ENCODE measurements around the gene SLC4A5.
"Not testable (repeated sequence)": the region's sequence is repeated elsewhere in the genome, so short reads cannot be mapped to it uniquely, and the experiment has no call there.

Gene SLC4A5

DNA sequence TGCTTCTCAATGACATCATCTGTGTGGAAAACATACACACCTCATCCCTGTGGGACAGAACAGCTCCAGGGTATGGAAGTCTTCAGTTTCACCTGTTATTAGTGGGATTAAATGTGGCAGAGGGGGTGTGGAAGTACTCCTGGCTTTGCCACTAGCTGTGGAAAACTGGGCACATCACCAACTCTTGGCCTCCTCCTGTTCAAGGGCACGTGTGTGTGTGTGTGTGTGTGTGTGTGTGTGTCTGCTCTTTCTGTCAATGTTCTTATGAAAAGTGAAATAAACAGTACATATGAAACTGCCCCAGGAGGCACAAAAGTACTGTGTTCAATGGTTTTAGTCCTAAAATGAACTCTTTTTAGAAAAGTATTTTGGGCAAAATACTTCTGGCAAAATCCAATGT lies 78.9 kb downstream of the SLC4A5 start:
- no peak for DNase-seq (ENCODE audit: low read depth)

DNA sequence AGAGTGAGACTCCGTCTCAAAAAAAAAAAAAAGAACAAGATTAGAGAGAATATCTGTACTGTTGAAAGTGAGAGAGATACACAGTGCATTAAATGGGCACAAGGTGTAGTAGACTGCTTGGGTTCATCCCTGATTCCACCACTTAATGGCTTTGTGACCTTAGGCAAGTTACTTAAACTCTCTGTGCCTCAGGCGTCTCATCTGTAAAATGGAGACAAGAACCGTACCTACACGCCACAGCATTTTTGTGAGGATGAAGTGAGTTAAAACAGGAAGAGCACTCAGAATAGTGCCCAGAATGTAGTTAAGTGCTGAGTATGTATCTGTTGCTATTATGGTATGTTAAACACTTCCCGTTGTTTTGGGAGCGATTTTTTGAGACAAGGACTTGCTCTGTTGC lies 80.5 kb downstream of the SLC4A5 start:
- DNase-seq (ENCODE audit: low read depth), result no peak

DNA sequence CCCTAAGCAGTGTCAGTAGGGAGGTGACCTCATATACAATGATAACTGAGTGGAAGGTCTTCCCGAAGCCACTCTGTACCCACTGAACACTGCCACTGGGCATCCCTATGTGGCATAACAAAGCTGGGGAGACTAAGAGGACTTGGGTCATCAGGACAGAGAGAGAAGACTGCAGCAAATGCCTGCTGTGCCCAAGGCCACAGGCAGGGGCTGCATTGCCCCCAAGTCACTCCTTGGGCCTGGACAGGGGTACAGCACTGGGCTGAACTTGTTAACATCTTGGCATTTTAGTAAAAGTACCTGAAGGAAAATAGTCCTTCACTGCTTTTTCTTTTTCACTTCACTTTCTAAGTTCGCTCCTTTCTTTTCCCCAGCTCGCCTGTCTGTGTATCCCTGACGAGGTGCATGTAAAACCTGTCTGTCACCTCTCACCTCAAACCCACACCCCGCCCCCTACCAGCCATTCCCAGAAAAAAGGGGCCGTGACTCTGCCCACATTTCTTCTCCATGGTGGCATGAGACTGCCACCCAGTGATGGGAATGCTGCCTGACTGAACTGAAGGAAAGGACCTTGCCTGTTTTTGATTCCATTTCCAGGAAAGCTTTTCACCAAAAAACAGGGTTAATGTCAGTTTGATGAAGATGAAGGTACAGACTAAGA lies 81.9 kb downstream of the SLC4A5 start:
- DNase-seq (ENCODE audit: low read depth), result no peak

DNA sequence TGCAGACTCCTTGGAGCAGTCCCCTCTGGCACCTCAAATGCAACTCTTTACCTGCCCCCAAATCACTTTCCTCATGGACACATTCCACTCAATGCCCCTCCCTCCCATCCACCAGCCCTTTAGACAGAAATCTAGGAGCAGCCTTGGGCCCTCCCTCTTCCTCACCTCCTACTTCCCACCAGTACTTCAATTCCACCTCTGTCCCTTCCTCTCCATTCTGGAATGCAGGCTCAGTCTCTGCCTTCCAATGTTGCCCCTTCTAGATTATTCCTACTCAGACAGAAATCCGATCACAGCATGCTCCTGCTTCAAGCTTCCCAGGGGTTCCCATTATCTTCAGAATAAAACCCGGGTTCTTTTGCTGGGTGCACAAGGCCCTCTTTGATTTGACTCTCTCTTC lies 82.7 kb downstream of the SLC4A5 start:
- no peak for DNase-seq (ENCODE audit: low read depth)

DNA sequence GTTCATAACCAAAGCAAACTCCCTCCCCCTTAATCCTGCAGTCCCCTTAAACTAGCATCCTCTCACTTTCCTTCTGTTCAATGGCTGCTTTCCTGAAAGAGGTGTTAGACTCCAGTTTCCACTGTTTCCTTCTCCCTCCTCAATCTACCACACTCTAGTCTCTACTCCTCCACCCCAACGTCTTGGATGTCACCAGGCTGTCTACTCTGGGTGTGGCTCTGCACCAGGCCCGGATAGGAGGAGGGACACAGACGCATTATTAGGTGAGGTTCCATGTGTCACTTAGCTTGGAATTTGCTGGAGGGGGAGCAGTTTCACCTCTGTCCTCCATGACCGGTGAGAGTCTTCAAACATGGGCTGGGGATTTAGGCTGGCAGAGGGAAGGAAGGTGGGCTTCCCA lies 83.5 kb downstream of the SLC4A5 start:
- DNase-seq (ENCODE audit: low read depth), result no peak

DNA sequence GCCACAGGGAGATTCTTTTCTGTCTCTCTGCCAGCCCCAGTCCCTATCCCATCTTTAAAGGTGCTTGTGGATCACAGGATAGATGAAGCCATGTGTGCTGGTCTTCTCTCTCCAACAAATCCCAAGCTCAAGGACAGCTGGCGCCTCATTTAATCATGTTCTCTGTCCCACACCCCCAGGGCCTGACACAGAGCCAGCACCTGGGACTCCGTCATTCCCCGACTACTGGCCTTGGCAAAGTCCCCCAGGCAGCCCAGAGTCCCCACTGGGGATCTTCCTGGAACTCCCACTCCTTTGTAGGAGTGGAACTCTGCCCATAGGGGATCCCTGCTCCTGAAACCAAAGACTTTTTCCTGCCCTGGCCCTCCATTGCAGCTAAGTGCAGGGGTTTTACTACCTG lies 84.0 kb downstream of the SLC4A5 start:
- no peak for DNase-seq (ENCODE audit: low read depth)

DNA sequence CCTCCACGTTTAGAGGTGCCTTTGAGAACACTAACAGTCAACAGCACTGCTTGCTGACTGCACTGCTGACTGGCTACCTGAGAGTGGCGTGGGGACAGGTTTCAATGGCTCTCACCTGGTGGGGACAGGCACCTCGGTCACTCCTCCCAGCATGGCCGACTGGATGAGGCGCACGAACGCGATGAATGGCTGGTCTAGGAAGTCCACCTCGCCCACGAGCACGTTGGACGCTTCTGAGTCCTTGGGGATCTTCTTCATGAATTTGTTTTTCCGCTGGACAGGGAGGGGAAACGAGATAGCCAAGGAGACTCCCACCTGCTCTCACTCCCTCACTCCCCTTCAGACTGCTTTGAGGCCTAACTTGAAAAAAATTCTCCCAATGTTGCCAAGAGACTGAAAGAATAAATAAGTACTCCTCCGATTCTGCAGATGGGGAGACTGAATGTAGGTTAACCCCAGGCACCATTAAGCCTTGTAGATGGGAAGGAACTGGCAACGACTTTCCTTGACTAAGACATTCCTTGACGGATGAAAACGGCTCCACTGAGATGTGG lies 87.5 kb downstream of the SLC4A5 start:
- no peak for DNase-seq (ENCODE audit: low read depth)

DNA sequence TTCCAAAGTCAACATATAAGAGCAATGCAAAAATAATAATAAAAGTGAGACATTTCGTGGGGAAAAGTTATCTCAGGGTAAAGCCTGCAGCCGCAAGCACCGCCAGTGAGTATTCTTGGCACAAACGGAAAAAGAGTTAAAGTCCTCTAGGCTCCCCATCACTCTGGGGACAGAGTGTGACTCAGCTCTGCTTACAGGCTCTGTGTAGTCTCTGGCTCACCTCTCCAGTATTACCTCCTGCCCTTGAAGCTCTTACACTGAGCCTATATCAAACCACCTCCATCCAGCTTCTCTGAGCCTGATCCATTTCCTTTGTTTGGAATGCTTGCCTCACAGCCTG lies 89.3 kb downstream of the SLC4A5 start:
- DNase-seq (ENCODE audit: low read depth), result no peak

DNA sequence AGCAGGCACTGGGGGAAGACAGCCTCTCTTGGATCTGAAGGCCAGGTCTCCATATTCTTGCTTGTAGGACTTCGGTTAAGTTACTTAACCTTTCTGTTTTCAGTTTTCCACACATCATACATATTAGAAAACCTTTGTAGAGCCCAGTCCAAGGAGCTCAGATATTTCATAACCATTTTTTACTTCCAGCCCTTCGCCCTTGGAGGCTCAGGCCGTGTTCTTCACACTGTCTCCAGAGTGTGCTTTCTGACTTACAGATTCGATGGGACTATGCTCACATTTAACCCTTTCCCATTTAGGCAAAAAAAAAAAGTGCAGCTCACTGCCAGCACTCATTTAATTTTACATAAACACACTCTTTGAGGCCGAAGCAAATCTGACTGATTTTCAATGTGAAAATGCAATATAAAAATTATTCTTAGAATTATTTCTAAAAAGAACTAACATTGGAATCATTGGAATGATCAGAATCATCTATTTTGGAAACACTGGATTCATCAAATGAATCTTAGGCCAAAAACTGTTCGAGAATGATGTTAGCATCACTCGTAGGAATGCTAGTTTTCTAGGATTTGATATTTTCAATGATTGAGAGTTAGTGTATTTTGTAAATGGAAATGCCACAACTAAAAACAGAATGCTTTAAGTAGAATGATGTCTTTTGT lies 89.8 kb downstream of the SLC4A5 start:
- no peak for DNase-seq (ENCODE audit: low read depth)

DNA sequence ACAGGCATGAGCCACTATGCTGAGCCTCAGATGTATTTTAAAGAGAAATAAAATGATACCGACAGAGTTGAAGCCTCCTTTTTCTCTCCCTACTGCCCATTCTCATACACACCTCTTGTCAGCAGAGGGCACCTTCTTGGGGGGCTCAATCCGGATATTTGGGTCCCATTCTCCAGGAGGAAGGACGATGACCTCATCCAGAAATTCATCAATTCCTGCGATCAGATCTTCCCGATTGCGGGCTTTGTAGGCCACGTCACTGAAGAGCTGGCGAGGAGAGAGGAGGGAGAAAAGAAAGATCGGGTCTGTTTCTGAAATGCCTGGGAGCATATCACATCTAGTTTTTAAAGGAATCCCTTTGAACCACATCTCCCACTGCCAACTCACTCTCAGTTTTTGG lies 90.4 kb downstream of the SLC4A5 start:
- no peak for DNase-seq (ENCODE audit: low read depth)

DNA sequence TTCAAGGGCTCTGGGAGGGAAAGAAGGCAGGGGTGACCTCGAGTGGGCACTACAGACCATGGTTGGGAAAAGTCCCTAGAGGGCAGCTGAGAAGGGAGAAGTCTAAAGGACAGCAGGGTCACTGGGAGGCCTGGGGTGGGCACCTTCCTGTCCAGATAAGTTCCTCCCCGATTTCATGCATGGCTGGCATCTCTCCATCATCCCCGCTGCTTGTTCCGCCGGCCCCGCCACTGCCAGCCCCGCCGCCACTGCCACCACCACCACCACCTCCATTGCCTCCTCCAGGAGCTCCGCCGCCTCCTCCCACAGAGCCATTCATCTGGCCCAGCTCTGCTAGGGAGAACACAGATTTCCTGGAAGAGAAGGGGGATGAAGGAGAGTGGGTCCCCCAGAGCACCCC lies 91.2 kb downstream of the SLC4A5 start:
- DNase-seq (ENCODE audit: low read depth), result no peak

DNA sequence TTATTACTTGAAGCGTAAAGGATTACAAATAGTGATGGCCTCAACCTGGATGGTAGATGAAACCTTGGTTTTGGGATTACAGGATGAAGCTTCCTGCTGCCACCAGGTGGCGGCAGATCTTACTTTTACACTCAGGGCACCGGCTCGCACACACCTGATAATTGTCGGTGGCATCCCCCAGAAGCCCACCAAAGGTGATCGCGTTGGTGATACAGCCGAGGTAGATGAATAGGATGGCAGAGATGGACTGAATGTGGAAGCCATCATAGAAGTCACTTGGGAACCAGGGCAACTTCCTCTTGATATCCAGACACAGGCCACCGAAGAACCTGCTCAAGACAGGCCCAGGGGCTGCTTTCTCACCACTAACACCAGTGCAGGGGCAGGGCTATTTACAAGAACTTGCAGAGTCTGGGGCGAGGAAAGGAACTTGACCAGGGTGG lies 93.0 kb downstream of the SLC4A5 start:
- DNase-seq (ENCODE audit: low read depth), result peak; percentile 26

DNA sequence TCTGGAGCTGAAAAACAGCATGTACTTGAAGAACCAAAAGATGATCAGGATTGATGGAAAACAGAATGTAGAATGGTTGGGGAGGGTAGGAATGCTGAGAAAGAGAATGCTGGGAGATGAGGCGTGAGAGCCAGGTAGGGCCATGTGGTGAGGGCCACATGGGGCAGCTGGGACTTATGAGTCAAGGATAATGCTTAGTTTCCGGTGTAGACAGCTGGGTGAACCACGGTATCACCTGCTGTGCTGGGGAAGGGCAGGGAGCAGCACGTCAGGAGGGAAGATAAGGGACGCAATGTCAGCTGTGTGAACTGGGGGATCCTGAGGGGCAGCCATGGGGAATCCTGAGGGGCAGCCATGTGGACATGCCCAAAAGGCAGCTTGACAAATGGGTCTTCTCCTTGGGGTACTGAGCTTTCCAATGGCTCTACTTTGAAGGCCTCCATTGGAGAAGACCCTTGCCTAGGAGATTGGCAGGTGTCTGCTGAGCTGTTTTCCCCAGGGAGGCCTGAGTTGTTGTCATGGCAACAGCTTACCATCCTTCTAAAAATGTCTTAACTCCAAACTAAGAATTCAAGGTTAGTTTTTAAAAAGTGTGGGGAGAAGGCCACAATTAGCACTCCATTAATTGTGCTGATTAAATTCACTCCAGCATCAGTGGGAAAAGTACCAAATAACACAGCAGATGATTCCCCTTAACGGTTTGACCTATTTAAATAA lies 93.7 kb downstream of the SLC4A5 start:
- no peak for DNase-seq (ENCODE audit: low read depth)

DNA sequence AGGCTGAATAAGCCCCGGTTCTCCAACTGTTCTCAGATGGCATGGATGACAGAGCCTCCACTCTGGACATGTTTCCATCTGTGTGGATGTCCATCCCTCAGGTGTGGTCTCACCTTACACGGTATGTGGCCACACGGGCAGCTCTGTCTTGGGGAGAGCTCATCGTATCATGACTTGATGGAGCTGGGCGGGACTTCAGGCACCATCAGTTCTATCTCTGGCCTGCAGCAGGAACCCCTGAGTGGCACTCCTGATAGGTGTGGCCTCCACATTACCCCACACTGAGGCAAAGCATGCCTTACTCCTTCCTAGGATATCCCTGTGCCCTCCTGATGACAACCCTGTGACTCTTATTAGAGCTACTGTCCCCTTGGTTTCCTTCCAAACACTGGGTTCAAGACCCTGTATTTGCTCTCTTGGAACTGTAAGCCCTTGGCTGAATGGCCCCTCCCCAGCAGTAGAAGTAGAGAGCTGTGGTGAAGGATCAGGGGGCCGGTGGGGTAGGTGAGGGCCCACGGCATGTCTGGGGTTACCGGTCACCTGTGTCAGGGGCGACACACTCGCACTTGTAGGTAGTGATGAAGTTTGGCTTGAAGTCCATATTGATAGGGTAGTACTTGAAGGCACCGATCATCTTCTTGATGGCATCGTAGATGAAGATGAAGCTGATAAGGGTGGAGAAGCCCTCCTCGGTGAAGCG lies 96.6 kb downstream of the SLC4A5 start:
- DNase-seq (ENCODE audit: low read depth), result no peak

DNA sequence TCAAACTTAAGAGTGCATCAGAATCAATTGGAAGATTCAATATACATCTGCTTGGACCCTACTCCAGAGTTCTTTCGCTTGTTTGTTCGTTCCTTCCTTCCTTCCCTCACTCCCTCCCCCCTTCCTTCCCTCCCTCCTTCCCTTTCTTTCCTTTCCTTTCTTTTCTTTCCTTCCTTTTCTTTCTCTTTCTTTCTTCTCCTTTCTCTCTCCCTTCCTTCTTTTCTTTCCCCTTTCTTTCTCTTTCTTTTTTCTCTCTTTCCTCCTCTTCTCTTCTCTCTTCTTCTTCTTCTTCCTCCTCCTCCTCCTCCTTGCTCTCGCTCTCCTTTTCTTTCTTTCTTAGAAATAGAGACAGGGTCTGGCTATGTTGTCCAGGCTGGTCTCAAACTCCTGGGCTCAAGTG lies 98.9 kb downstream of the SLC4A5 start:
- no peak for DNase-seq (ENCODE audit: low read depth)

DNA sequence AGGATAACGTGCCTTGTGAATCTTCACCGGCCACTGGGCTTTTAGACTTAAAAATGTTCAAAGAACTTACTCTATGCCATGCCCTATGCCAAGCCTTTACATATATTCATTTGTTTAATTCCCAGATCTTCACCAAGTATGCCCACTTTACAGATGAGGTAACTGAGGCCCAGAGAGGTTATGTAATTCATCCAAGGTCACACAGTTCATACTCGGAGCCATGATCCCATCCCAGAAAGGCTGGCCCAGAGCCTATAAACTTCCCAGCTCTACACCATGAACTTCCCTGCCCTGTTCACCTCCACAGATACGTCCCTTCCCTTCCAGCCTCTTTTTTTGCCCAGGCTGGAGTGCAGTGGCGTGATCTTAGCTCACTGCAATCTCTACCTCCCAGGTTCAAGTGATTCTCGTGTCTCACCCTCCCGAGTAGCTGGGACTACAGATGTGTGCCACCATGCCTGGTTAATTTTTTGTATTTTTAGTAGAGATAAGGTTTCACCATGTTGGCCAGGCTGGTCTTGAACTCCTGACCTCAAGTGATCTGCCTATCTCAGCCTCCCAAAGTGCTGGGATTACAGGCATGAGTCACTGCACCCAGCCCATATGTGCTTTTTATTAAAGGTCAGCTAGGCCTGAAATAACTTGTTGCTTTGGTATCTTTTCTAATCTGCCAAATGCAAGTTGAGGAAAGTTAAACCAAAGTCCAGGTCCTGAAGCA lies 100.7 kb downstream of the SLC4A5 start:
- DNase-seq (ENCODE audit: low read depth), result no peak

DNA sequence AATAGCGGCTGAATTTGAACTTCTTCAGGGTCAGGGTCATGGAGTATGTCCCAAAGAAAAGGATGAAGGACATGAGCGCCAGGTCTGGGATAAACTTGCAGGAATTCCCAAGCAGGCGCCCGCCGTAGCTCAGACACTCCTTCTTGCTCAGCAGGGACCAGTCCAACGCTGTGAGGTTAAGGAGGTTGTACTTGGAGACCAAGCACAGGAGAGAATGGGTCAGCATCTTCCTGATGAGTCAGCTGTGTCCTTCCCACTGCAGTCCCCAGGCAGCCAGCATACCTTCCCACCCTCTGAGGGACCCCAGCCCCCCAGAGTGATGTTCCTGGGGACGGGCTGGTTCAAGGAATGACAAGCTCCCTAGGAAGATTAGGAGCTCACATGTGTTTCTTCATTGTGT lies 103.9 kb downstream of the SLC4A5 start:
- no peak for DNase-seq (ENCODE audit: low read depth)

DNA sequence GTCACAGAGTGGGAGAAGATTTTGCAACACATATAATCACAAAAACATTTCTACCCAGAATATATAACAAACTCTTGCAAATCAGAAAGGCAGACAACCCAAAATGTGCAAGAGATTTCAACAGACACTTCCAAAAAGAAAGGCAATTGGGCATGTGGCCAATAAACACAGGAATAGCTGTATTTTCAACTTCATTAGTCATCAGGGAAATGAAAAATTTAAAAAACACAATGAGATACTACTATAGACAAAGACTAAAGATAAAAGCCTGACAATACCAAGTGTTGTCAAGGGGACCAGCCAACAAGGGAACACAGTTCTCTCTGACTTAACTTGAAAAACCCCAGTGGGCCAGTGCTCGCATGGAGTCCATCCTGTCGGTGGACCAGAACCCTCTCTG lies 104.3 kb downstream of the SLC4A5 start:
- DNase-seq (ENCODE audit: low read depth), result no peak

DNA sequence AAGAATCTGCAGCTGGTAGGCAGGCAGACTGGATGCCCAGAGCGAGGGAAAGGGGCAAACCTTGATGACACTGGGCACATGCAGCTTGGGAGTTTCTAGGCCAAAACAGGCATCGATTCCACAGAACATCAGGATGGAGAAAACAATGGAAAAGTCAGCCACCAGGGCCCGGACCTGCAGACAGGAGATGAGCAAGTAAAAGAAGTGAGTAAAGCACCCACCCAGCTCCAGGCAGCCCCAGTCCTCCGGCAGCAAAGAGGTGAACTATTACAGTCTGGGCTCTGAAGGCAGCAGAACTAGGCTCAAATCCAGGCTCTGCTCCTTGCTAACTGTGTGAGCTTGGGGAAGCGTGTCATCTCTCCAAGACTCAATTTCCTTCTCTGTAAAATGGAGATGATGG lies 108.2 kb downstream of the SLC4A5 start:
- no peak for DNase-seq (ENCODE audit: low read depth)

DNA sequence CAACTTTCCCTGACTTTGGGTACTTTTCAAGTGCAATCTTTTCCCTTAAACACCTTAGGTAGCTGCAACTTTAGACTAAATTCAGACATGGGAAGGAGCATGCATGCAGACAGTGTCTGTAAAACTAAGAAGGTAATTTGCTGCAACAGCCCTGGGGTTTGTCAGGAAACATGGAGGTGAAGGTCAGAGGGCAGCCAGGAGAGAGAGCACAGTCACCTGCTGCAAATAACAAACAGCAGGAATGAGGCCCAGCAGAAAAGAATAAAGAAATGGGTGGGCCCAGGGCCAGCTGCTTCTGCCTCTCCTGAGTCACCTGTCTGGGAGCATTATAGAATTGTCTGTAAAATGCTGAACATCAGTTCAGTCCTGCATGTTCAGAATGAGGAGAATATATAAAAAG lies 109.6 kb downstream of the SLC4A5 start:
- no peak for DNase-seq (ENCODE audit: low read depth)

DNA sequence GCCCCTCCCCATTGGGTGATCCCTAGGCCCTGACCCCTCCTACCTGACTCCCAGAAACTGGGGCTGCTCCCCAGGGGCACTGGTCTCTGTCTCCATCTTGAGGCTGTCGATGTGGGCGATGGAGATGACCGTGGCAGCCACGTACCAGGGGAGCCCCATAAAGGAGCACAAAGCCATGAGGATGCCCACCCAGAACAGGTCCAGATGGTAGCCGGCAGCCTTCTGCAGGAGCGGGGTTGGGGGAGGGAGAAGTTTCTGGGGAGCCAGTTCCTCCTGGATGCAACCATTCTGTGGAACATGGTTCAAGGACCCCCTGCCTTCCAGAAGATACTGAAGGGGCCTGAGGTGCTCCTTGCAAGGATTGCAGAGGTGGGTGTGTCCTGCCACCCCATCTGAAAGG lies 110.8 kb downstream of the SLC4A5 start:
- DNase-seq (ENCODE audit: low read depth), result no peak

DNA sequence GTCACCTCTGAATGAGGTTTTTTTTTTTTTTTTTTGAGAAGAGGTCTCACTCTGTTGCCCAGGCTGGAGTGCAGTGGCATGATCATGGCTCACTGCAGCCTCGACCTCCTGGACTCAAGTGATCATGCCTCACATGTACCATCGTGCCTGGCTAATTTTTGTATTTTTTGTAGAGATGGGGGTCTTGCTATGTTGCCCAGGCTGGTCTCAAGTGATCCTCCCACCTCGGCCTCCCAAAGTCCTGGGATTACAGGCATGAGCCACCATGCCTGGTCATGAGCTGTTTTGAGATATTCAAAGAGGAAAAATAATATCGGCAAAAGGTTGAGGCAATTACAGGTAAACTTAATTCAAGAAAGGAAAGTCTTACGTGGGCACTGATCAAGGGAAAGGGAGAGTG lies 113.4 kb downstream of the SLC4A5 start:
- DNase-seq (ENCODE audit: low read depth), result not testable (repeated sequence)

All from activated T-cell treated with anti-CD3 and anti-CD28 coated beads for 24 hours (primary cell).